COLO829 (cell line): Measurements from ENCODE around the gene C1QTNF1.
"Not testable (repeated sequence)": the region's sequence is repeated elsewhere in the genome, so short reads cannot be mapped to it uniquely, and the experiment has no call there.

Source experiments
- DNase-seq: peaks from one replicate; pipeline ENCODE4 v3.0.0; 2012; ENCODE audit warnings: low spot score

The C1QTNF1 gene

DNA sequence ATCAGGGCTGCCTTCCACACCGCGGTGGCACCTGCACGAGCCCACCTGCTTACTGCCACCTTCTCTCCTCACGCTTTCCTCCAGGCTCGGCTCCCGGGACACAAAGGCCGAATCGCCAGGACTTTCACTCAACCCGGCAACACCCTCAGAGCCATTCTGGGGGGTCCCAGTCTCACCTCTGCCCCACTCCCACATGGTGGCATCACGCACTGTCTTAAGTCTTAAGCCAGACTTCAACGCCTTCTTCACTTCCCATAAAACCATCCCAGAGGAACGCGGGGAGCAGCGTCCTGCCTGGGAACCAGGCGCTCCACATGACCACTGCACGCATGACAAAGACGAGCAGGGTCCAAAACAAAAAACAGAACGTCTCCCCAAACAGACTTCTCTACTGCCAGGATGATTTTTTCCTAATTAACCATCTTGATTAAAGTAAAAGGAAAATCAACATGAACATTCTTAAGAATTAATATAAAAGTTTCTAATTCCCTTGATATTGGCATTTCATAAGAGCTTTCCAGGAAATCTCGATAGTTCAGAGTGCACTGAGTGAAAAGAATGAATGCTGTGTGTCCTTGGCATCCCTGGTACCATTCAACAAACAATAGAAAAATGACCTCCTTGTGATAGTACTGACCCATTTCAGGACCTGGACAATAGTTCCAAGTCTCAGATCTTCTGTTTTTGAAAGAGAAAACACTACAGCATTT is 17.0 kb upstream of the C1QTNF1 start:
- no peak for DNase-seq

DNA sequence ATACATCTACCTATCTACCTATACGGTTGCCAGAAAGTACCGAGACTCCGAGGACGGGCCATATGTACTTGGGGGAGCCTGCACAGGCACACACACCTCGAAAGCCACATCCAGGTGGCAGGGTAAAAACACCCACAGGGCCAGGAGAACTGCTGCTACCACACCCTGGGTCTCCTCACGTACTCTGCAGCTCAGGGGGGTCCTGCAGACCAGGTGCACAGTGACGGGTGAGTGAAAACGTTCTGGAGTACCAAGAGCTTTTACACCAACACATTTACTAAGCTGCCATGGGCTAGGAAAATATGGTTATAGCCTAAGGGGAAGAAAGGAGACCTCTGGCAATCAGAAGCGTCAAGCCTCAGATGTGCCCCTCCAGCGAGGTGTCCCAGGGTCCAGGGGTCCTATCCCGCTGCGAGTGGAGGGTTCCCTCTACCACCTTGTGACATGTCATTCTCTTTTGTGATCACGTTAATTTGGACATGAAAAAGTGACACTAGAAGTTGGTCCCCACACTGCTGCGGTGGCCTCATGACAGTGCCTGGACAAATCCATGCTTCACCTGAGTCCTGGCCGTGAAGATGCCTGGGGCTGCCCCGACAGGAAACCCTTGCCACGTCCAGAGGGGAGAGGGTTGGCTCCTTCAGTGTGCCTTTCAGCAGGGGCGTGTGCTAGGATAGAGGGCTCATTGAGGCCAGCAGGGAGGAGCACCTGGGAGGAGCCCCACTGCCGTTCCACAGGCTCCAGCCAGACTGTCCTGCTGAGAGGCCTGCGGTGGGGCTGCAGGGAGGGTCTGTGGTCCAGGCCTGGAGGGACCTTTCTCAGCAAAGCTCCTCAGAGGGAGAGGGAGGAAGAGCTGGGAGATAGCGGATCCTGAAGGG is 16.2 kb upstream of the C1QTNF1 start:
- no peak for DNase-seq

DNA sequence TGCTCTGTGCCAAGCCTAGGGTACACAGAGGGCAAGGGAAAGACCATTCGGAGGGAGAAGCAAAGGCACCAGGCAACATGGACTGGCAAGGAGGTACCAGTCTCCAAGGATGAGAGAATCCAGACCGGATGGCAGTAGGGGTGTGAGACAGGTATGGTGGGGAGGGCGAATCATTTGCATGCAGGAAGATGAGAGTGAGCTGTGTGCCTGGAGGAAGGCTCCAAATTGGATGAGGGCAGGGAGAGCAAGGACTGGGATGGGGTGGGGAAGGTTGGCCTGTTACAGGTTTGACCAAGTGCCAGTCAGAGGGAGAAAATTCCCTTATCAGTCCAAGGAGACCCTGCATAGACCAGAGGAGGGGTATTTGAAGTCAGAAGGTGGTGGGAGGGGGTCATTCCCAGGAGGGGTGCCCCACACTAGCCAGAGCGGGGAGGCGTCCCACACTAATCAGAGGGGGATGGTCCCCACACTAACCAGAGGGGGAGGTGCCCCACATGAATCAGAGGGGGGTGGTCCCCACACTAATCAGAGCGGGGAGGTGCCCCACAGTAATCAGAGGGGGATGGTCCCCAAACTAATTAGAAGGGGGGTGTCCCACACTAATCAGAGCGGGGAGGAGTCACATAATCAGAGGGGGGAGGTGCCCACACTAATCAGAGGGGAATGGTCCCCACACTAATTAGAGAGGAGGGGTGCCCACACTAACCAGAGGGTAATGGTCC is 15.1 kb upstream of the C1QTNF1 start:
- DNase-seq: no peak

DNA sequence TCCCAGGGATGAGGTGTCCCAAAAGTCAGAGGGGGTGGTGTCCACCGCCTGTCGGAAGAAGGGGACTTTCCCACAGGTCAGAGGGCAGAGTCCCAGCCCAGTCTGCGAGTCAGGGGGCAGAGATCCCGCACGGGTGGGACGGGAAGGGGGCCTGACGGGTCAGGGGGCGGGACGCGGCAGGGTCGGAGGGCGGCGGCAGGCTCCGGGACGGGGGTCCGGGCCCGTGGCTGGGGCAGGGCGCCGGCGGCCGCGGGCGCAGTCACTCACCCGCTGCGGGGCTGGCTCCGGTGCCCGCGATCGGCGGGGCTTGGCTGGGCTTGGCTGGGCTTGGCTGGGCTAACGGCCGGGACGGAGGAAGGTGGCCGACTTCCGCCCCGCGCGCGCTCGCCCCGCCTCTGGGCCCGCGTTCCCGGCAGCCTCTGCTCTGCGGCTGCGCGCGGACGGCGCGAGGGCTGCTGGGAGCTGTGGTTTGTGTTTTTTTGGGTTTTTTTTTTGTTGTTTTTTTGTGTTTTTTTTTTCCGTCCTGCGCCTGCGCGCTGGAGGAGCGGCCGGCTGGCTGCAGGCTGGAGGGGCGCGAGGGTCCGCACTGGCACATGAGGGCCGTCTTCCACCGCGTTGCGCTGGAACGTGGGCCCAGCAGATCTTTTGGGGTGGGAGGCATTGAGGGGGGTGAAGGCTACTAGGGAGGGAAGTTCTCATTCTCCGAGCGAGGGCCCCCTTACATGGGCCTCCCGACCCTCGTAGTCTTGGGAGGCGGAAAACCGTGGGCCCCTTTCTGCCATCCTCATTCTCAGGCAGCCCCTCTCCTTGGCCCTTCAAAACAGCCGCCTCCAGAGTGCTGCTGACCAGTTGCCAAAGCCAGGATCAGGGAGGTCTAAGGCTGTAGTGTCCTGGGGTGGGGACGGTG is 14.3 kb upstream of the C1QTNF1 start, which contains the start of gene CANT1:
TSS of gene CANT1 (minus strand) at position 368 of the 907 bp plus-strand sequence. CDS start 12,142 bp downstream, outside the sequence.
- peak; percentile 96 for DNase-seq

DNA sequence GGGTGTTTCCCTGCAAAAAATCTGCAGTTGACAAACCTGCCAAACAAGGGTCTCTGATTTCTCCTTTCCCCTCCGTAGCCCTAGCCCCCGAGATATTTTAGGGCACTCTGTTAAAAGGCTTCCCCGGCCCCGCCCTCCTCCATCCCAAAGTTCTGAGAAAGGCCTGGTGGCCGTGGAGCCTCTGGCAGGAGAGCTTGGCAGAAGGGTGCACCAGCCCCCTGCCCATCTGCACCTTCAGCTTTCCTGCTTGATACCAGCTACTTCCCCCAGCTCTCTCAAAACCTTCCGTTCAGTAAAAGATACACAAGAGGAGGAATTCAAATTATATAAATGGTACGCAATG is 13.7 kb upstream of the C1QTNF1 start:
- no peak for DNase-seq

DNA sequence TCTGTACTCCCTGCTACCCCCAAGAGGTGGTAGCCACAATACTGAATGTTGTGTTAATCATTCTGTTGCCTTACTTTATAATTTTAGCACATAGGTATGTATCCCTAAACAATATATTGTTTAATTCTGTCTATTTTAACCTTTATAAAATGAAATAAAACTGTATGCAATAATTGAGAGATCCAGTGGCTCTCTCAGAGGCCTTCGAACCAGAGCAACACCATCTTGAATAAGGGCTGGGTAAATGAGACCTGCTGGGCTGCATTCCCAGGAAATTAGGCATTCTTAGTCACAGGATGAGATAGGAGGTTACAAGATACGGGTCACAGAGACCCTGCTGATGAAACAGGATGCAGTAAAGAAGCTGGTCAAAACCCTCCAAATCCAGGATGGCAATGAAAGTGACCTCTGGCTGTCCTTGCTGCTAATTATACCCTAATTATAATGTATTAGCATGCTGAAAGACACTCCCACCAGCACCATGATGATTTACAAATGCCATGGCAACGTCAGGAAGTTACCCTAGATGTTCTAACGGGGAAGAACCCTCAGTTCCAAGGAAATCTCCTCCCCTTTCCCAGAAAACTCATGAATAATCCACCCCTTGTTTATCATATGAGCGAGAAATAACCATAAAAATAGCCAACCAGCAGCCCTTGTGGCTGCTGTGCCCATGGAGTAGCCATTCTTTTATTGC is 12.4 kb upstream of the C1QTNF1 start:
- DNase-seq: no peak

DNA sequence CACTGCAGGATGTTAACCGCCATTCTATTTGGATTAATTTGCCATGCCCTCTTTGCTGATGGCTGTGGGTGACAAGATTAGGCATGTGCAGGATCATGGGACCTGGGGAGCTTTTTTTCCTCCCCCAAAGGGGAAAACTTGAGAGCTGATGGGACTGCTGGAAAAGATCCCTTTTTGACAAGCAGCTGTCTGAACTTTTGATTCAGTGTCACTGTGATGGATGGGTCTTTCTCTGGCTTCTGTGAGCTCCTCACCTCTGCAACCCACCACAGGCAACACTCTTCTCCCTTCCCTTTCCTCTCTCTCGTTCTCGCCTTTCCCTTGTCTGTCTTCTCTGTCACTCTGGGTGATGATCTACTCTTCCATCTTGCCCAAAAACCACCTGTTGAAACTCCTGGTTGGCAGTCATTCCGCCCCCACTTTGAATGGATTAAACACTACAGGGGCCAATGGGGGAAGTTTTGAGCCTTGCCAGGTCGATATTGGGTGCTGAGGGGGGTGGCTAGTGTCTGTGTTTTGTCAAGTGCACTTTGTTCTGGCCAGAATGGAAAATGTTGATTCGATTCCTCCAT is 11.3 kb upstream of the C1QTNF1 start:
- no peak for DNase-seq

DNA sequence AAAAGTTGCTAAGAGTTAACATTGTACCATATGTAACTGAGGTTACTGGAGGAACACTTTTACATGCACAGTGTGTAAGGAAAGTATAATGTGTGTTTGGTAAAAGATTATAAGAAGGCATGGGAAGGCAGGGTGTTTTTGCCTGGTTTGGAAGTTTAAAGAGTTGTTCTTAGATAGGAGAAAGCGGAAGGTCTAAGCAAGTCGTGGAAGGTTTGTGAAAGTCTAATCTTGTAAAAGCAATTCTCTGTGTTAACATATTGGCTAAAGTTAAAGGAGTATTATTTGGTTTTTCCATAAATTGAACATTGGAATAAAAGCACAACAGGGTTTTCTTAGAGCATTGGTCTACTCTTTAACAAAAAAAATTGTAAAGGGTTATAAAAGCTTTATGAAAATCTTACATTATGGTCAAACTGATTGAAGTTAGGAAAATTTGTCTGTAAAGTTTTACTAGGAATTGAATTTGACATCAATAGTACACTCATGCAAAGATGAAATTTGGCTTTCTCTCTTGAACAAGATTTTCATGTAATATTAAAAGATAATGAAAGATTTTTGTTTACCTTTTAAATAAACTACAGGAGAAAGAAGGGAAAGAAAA is 9.7 kb upstream of the C1QTNF1 start:
- no peak for DNase-seq

DNA sequence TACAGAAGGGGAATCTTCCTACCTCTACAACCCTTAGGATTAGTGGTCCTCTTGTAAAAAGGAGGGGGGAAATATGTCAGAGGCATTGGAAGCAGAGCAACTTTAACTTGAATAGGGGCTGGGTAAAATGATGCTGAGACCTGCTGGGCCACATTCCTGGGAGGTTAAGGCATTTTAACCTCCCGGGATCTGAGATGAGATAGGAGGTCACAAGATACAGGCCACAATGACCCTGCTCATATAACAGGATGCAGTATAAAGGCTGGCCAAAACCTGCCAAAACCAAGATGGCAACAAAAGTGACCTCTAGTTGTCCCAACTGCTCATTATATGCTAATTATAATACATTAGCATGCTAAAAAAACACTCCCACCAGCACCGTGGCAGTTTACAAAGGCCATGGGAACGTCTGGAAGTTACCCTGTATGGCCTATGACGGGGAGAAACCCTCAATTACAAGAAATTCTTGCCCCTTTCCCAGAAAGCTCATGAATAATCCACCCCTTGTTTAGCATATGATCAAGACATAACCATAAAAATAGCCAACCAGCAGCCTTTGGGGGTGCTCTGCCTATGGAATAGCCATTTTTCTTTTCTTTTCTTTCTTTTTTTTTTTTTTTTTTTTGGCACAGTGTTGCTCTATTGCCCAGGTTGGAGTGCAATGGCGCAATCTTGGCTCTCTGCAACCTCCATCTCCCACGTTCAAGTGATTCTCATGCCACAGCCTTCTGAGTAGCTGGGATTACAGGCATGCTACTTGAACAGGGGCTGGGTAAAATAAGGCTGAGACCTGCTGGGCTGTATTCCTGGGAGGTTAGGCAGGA is 6.2 kb upstream of the C1QTNF1 start:
- DNase-seq: no peak

DNA sequence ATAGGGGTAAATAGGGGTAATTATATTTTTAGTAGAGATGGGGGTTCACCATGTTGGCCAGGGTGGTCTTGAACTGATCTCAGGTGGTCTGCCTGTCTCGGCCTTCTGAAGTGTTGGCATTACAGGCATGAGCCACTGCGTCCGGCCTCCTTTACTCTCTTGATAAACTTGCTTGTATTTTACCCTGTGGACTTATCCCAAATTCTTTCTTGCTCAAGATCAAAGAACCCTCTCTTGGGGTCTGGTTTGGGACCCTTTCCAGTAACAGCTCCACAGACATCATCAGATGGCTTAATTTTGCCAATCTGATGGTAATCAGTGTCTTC is 5.6 kb upstream of the C1QTNF1 start:
- no peak for DNase-seq

DNA sequence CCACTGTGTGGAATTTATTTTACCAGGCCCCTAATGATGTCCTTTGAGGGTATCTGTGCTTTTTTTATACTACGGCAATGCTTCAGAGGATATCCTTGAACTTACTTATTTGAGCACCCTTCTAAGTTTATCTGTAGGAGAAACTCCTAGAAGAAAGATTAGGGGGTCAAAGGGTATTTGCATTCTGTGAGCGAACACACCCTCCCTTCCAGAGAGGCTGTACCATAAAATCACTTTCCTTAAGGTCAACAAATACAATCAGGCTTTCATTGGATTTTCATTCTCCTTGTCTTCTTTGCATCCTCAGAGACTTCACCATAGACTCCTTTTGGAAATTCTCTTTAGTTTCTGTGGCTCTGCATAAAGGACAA is 4.7 kb upstream of the C1QTNF1 start:
- no peak for DNase-seq

DNA sequence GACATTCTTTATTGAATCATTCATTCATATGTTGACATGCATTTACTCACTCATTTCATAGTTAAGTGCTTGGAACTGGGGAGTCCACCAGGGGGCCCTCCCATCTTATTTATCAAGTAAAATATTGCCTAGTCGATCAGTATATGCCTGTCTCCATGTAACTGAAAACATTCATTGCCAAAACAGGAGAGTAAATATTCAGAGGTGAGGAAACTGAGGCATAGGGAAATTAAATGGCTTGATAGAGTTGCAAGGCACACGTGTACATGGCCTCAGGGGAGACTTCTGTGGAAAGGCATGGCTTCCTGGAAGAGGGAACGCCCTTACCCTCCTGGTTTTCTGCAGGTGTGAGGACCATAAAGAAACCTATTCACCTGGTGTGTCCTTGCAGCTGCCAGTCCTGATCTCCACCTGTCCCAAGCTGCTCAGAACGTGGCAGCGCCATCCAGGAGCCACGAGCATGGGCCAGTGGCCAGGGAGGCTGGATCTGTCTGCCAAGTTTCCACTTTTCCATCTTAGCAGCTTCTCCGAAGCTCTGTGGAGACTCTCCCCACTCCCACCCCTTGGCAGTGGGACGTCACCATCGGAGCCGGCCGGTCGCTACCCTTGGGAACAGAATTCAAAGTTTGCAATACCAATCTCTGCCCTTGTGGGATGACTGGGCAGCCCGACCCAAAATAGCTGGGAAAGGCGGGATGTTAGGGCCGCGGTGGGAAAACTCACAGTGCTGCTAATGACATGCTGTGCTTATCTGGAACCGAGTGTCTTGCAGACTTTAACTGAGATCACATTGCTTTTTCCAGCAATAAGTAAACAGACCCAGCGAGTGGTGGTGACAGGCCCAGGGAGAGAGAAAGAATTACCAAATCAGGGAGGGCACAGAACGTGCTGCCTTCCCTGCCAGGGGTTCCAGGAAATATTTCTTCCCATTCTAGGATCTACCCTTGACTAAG is 4.1 kb upstream of the C1QTNF1 start:
- peak; percentile 71 for DNase-seq

DNA sequence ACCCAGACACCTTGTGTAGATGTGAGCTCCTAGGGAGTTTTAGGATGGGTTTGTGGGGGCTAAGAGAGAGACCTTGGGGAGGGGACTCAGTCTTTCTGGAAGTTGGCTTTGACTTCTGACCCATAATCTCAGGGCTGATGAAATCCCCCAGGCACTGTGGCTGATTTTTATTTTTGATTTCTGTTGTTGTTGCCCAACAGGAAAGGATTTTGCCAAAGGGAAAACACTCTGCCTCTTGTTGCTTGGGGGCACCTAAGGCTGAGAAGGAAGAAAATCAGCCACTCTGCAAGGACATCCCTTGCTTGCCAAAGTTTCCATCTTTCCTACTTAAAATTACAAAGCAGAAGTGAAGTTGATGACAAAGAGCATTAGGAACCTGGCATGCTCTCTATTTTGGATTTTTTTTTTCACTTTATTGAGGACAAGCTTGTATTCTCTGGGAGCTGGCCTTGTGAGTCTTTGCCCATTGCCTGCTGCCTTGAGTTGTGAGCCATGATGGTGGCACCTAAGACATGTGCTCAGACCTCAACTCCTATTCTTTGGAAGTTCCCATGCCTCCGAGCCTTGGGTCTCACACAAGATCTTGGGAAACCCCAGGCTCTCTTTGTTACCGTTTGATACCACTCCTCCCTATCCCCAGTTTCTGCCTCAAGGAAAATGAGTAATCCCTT is 3.2 kb upstream of the C1QTNF1 start:
- DNase-seq: no peak

DNA sequence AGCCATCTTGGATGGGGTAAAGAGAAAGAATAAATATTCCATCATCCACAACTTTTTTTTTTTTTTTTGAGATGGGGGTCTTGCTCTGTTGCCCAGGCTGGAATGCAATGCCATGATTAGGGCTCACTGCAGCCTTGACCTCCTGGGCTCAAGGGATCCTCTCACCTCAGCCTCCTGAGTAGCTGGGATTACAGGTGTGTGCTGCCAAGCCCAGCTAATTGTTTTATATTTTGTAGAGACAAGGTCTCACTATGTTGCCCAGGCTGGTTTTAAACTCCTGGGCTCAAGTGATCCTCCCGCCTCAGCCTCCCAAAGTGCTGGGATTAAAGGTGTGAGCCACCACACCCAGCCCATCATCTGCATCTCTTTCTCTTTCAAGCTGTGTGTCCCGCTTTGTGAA is 2.0 kb upstream of the C1QTNF1 start:
- DNase-seq: not testable (repeated sequence)

DNA sequence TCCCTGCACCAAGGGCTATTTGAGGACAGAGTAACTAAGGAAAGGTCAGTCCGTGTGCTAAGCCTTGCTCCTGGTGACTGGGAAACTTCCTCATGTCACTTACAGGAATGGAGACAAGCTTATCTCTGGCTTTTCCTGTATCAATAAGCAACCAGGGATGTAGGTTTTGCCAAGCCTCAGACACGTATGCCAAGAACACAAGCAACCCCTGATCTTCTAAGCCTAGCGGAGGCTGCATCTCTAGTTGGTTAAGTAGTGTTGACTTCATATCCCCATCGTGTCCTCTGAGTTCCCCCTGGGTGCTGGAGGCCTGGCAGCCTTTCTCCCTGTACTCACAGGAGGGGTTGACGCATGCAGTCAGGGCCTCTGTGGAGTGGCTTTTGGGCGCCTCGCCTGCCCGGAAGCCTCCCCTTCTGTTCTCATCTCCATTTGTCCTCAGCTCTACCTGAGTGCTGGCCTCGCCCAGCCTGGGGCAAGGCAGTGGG is 1.4 kb upstream of the C1QTNF1 start:
- no peak for DNase-seq

DNA sequence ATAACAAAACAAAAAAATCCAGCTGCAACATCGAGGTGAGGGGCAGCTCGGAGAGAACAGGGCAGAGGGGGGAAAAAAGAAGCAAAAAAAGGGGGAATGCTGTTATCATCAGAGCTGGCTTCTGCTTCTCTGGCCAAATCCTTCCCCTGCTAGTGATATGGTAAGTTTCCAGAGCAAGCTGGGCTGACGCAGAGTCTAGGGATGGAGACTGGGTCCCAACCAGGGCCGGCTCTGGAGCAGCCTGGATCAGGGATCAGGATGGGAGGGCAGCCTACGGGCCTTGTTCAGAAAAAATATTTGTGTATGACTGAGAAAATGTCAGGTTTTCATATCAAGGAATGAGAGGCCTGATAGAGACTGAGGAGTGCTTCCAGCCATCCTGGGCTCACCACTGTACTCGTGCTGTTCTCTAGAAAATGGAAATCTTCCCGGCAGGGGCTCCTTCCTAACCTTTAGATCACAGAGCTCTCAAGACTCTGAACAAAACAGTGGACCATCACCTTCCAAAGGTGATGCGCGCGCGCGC is 726 bp upstream of the C1QTNF1 start:
- DNase-seq: no peak
